WTC11 (cell line): ENCODE results near the gene KAT2B. TPM values are rescaled to one million over a fixed set of nuclear protein-coding genes. Genes with fewer than 3 reads are reported as not detected.

Experiments
- ATAC-seq: fragments of 200-7000 bp; cut with Tn5 transposase; 2 replicates; pipeline ENCODE4 v1.10.0; 2021; ENCODE audit warnings: mild to moderate bottlenecking, moderate library complexity
- CTCF ChIA-PET: fragments of 300-600 bp; sonication (Branson Sonifier 250); formaldehyde crosslinking; loops from one replicate; lab custom pipeline; 2021; ENCODE audit warnings: antibody characterized with exemption; lab: Charles Lee
- POLR2A ChIA-PET: fragments of 350-600 bp; sonication (Branson Sonifier 250); formaldehyde crosslinking; loops from one replicate; lab custom pipeline; 2021; ENCODE audit warnings: antibody characterized with exemption; lab: Charles Lee
- DNase-seq: peaks from one replicate; pipeline ENCODE4 v3.0.0; 2021; ENCODE audit warnings: low spot score
- H3K27ac Mint-ChIP-seq: 2 replicates; pipeline ENCODE4 v1.8.0; 2021; ENCODE audit warnings: mixed read lengths
- H3K27me3 Mint-ChIP-seq: 2 replicates; pipeline ENCODE4 v1.8.0; 2021; ENCODE audit warnings: low read depth, mild to moderate bottlenecking, moderate library complexity, mixed read lengths
- H3K36me3 Mint-ChIP-seq: 2 replicates; pipeline ENCODE4 v1.8.0; 2021; ENCODE audit warnings: mixed read lengths
- H3K4me1 Mint-ChIP-seq: 2 replicates; pipeline ENCODE4 v1.8.0; 2022; ENCODE audit warnings: mixed read lengths
- H3K4me3 Mint-ChIP-seq: 2 replicates; pipeline ENCODE4 v1.8.0; 2021; ENCODE audit warnings: mild to moderate bottlenecking, moderate library complexity, mixed read lengths
- H3K9me3 Mint-ChIP-seq: 2 replicates; pipeline ENCODE4 v1.8.0; 2021; ENCODE audit warnings: mixed read lengths
- AFF4 ChIP-seq: sonication (generic); formaldehyde crosslinking; IDR thresholded peaks from 2 replicates; pipeline ENCODE4 v1.8.1; 2023; ENCODE audit warnings: mild to moderate bottlenecking, missing genetic modification reagents, borderline replicate concordance
- ATF3 ChIP-seq: sonication (generic); formaldehyde crosslinking; conservative IDR thresholded peaks from 2 replicates; pipeline ENCODE4 v1.8.1; 2022; ENCODE audit warnings: mild to moderate bottlenecking, missing genetic modification reagents
- CREB1 ChIP-seq: sonication (generic); formaldehyde crosslinking; IDR thresholded peaks from 2 replicates; pipeline ENCODE4 v1.8.0; 2023; ENCODE audit warnings: mild to moderate bottlenecking, missing genetic modification reagents
- E2F1 ChIP-seq: sonication (generic); formaldehyde crosslinking; IDR thresholded peaks from 2 replicates; pipeline ENCODE4 v1.8.0; 2022; ENCODE audit warnings: mild to moderate bottlenecking, missing genetic modification reagents
- E2F4 ChIP-seq: sonication (generic); formaldehyde crosslinking; IDR thresholded peaks from 2 replicates; pipeline ENCODE4 v1.8.1; 2022; ENCODE audit warnings: low read depth, mild to moderate bottlenecking, moderate library complexity, missing genetic modification reagents, borderline replicate concordance
- ERG ChIP-seq: fragments of 250-450 bp; sonication (Bioruptor Pico); IDR thresholded peaks from 2 replicates; pipeline ENCODE4 v1.8.0; 2021; ENCODE audit warnings: mild to moderate bottlenecking
- IRF2 ChIP-seq: sonication (generic); formaldehyde crosslinking; IDR thresholded peaks from 2 replicates; pipeline ENCODE4 v1.8.0; 2022; ENCODE audit warnings: low read depth, missing genetic modification reagents, borderline replicate concordance
- MYBL2 ChIP-seq: sonication (generic); formaldehyde crosslinking; IDR thresholded peaks from 2 replicates; pipeline ENCODE4 v1.8.1; 2023; ENCODE audit warnings: mild to moderate bottlenecking, moderate library complexity, missing genetic modification reagents
- NR1H2 ChIP-seq: sonication (generic); formaldehyde crosslinking; IDR thresholded peaks from 2 replicates; pipeline ENCODE4 v1.9.0; 2021; ENCODE audit warnings: mild to moderate bottlenecking, moderate library complexity, missing genetic modification reagents
- PRDM15 ChIP-seq: sonication (generic); formaldehyde crosslinking; IDR thresholded peaks from 2 replicates; pipeline ENCODE4 v1.8.0; 2022; ENCODE audit warnings: missing genetic modification reagents
- SOX15 ChIP-seq: fragments of 250-450 bp; sonication (Bioruptor Pico); IDR thresholded peaks from 2 replicates; pipeline ENCODE4 v1.9.0; 2021; ENCODE audit warnings: mild to moderate bottlenecking
- USF1 ChIP-seq: sonication (generic); formaldehyde crosslinking; IDR thresholded peaks from 2 replicates; pipeline ENCODE4 v1.8.0; 2022; ENCODE audit warnings: mild to moderate bottlenecking, missing genetic modification reagents
- ZNF232 ChIP-seq: sonication (generic); formaldehyde crosslinking; IDR thresholded peaks from 2 replicates; pipeline ENCODE4 v1.8.0; 2022; ENCODE audit warnings: mild to moderate bottlenecking, missing genetic modification reagents
- ZNF396 ChIP-seq: fragments of 250-450 bp; sonication (Bioruptor Pico); IDR thresholded peaks from 2 replicates; pipeline ENCODE4 v1.8.0; 2021; ENCODE audit warnings: mild to moderate bottlenecking, moderate library complexity, borderline replicate concordance
- ZNF416 ChIP-seq: fragments of 250-450 bp; sonication (Bioruptor Pico); IDR thresholded peaks from 2 replicates; pipeline ENCODE4 v1.9.0; 2021; ENCODE audit warnings: mild to moderate bottlenecking, inconsistent platforms
- total RNA-seq: library from RNA; stranded (reverse); gene quantifications from 3 replicates; pipeline ENCODE4 v1.2.3, GENCODE V29; 2021

The KAT2B gene
- total RNA-seq, 1 experiment from 2014 or later, result 2.7 TPM

GRCh38 chr3:20047976-20048883 is 8.0 kb downstream of the KAT2B start:
- DNase-seq, result no peak
- Mint-ChIP-seq H3K27me3 (no peaks in the 10 kb centered on the region), H3K36me3 (no peaks in the 10 kb centered on the region), H3K27ac (no peak overlapping the region), H3K4me3 (no peak overlapping the region)
- no peak for TF ChIP-seq ATF3 (CRISPR knock-in tag)
- TF ChIP-seq, all 79 proteins: peak for 0
- H3K9me3 Mint-ChIP-seq, result no peaks in the 10 kb centered on the region
- POLR2A ChIA-PET, result no interaction called here
- CTCF ChIA-PET, result no interaction called here
- no peaks in the 10 kb centered on the region for H3K4me1 Mint-ChIP-seq
- ATAC-seq, result no peak

- Mint-ChIP-seq H3K27me3 (no peaks in the 10 kb centered on the region), H3K36me3 (no peaks in the 10 kb centered on the region), H3K9me3 (no peaks in the 10 kb centered on the region), H3K4me1 (no peaks in the 10 kb centered on the region), H3K4me3 (no peak overlapping the region), H3K27ac (no peak overlapping the region)
- CTCF ChIA-PET, result no interaction called here
- ATAC-seq (no peak), DNase-seq (no peak)
- POLR2A ChIA-PET, result no interaction called here
- TF ChIP-seq USF1 (no peak), ERG (CRISPR knock-in tag) (no peak), E2F4 (CRISPR knock-in tag) (no peak), ZNF396 (CRISPR knock-in tag) (no peak), MYBL2 (CRISPR knock-in tag) (no peak), NR1H2 (CRISPR knock-in tag) (no peak), AFF4 (CRISPR knock-in tag) (no peak), PRDM15 (CRISPR knock-in tag) (no peak), ZNF416 (no peak), E2F1 (CRISPR knock-in tag) (no peak), SOX15 (no peak), CREB1 (CRISPR knock-in tag) (no peak), ZNF232 (CRISPR knock-in tag) (no peak), IRF2 (CRISPR knock-in tag) (no peak)
Measured at GRCh38 chr3:20051123-20051806, 11.0 kb downstream of the KAT2B start.
